Loucy (cell line): ENCODE measurements around the gene CACNA1C.

ENCODE experiments used
- H2AFZ ChIP-seq: fragments of 200-600 bp; sonication (generic); 2 replicates; pipeline ENCODE4 v1.6.0; 2016; ENCODE audit warnings: antibody characterized with exemption, mild to moderate bottlenecking, low read length, moderate library complexity
- H3F3A ChIP-seq: fragments of 200-600 bp; 2 replicates; pipeline ENCODE4 v1.6.0; 2016; ENCODE audit warnings: antibody characterized with exemption, low read depth, mild to moderate bottlenecking
- H3K27me3 ChIP-seq: fragments of 200-600 bp; sonication (generic); 2 replicates; pipeline ENCODE4 v1.6.1; 2014; ENCODE audit warnings: low read length, mild to moderate bottlenecking; ENCODE audit not compliant: insufficient read depth, poor library complexity, severe bottlenecking
- H3K36me3 ChIP-seq: fragments of 200-600 bp; sonication (generic); 2 replicates; pipeline ENCODE4 v1.6.1; 2016; ENCODE audit warnings: low read length; ENCODE audit not compliant: insufficient read depth
- H3K4me1 ChIP-seq: fragments of 200-600 bp; sonication (generic); 2 replicates; pipeline ENCODE4 v1.5.1; 2014; ENCODE audit warnings: low read length, mild to moderate bottlenecking; ENCODE audit not compliant: insufficient read depth, poor library complexity, severe bottlenecking
- H3K4me2 ChIP-seq: fragments of 200-600 bp; sonication (generic); 2 replicates; pipeline ENCODE4 v1.6.0; 2014; ENCODE audit warnings: antibody characterized with exemption, low read length, low read depth, mild to moderate bottlenecking; ENCODE audit not compliant: poor library complexity, severe bottlenecking
- H3K4me3 ChIP-seq: fragments of 200-600 bp; sonication (generic); 2 replicates; pipeline ENCODE4 v1.5.1; 2014; ENCODE audit warnings: low read length, mild to moderate bottlenecking, mixed read lengths; ENCODE audit not compliant: poor library complexity, severe bottlenecking
- H3K79me2 ChIP-seq: fragments of 200-600 bp; sonication (generic); 2 replicates; pipeline ENCODE4 v1.6.1; 2014; ENCODE audit warnings: low read length; ENCODE audit not compliant: insufficient read depth
- H3K9ac ChIP-seq: fragments of 200-600 bp; sonication (generic); 2 replicates; pipeline ENCODE4 v1.6.0; 2014; ENCODE audit warnings: mild to moderate bottlenecking, low read depth, low read length, moderate library complexity; ENCODE audit not compliant: poor library complexity, severe bottlenecking
- H3K9me2 ChIP-seq: fragments of 200-600 bp; sonication (generic); replicated peaks from 2 replicates; pipeline ENCODE4 v1.6.1; 2016; ENCODE audit warnings: low read depth, low read length, mixed read lengths
- H3K9me3 ChIP-seq: fragments of 200-600 bp; sonication (generic); 2 replicates; pipeline ENCODE4 v1.6.1; 2014; ENCODE audit warnings: mild to moderate bottlenecking, antibody characterized with exemption, low read length, low read depth; ENCODE audit not compliant: insufficient read depth
- H4K20me1 ChIP-seq: fragments of 200-600 bp; sonication (generic); 2 replicates; pipeline ENCODE4 v1.6.0; 2014; ENCODE audit warnings: antibody characterized with exemption, low read length, mild to moderate bottlenecking; ENCODE audit not compliant: insufficient read depth, poor library complexity, severe bottlenecking
- EZH2phosphoT487 ChIP-seq: fragments of 200-600 bp; IDR thresholded peaks from 2 replicates; pipeline ENCODE4 v1.6.1; 2018; ENCODE audit warnings: antibody characterized with exemption, mild to moderate bottlenecking, moderate library complexity, borderline replicate concordance
- TF ChIP-seq, protein P1 (sequence below): fragments of 200-600 bp; sonication (generic); conservative IDR thresholded peaks from 2 replicates; pipeline ENCODE4 v1.5.1; 2014; ENCODE audit warnings: mild to moderate bottlenecking, antibody characterized with exemption, low read length

Gene CACNA1C

DNA sequence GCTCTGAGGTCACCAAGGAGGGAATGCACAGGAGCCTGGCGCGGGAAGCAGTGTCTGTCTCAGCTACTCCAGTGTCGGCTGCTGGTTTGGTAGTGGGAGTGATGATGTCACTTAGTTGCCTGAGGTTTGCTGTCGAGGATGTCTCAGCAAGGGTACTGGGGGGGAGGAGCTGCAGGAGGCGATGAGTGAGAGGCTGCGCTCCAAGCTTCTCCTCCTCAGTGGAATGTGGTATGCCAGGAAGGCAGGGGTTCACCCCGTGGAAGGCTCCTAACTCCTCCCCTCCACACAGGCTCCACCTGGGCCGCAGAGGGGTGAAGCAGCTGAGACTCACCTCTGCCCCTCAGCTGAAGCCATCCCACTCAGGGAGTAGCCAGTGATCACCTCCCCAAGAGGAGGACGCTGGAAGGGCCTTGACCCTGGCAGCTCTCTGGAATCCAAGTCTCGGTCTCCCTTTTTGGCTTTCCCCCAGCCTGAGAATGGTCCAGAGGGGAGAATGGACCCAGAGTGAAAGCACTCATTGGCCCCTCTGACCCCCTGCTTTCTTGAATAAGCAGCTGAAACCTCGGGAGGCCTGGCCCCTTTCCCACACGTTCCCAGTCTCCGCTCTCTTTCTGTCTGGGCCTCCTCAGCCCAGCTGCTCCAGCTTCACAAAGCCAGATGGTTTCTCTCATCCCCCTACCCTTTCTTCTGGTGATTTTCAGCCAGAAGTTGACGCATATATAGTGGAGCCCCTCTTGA, 563.0 kb downstream of the CACNA1C start:
- Histone ChIP-seq H3K9me3 (no peaks in the 10 kb centered on the region), H3K4me3 (no peak overlapping the region), H3F3A (no peaks in the 10 kb centered on the region), H3K9me2 (no peaks in the 10 kb centered on the region), H3K9ac (peak overlapping the region; percentile 25), H2AFZ (no peak overlapping the region), H3K4me2 (peak overlapping the region; percentile 19), H3K36me3 (no peaks in the 10 kb centered on the region), H3K4me1 (peaks cover 33% of the 10 kb centered on the region), H3K27me3 (no peaks in the 10 kb centered on the region), H3K79me2 (no peaks in the 10 kb centered on the region), H4K20me1 (no peaks in the 10 kb centered on the region)
- TF ChIP-seq EZH2phosphoT487 = no peak
- TF ChIP-seq, protein P1, sequence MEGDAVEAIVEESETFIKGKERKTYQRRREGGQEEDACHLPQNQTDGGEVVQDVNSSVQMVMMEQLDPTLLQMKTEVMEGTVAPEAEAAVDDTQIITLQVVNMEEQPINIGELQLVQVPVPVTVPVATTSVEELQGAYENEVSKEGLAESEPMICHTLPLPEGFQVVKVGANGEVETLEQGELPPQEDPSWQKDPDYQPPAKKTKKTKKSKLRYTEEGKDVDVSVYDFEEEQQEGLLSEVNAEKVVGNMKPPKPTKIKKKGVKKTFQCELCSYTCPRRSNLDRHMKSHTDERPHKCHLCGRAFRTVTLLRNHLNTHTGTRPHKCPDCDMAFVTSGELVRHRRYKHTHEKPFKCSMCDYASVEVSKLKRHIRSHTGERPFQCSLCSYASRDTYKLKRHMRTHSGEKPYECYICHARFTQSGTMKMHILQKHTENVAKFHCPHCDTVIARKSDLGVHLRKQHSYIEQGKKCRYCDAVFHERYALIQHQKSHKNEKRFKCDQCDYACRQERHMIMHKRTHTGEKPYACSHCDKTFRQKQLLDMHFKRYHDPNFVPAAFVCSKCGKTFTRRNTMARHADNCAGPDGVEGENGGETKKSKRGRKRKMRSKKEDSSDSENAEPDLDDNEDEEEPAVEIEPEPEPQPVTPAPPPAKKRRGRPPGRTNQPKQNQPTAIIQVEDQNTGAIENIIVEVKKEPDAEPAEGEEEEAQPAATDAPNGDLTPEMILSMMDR = no peak

DNA sequence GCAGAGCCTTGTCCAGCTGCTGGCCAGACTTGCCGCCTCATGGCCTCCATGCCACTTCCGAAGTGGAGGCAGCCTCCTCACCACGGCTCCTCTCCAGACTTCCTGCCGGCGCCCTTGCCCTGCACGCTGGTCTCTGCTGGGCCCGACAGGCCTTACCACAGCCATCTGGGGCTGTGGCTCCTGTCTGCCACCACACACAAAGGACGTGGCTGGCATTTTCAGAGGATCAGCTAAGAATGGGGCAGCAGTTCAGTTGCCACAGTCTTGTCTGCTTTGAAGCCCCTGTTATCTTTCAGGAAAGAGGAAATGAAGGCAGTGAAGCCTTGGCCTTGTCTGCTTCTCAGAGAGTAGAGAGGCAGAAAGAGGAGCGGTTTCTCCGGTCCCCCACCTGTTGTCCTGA, 564.0 kb downstream of the CACNA1C start:
- Histone ChIP-seq H3K27me3 (no peaks in the 10 kb centered on the region), H3K9ac (peak overlapping the region; percentile 61), H3K4me1 (peaks cover 33% of the 10 kb centered on the region)

DNA sequence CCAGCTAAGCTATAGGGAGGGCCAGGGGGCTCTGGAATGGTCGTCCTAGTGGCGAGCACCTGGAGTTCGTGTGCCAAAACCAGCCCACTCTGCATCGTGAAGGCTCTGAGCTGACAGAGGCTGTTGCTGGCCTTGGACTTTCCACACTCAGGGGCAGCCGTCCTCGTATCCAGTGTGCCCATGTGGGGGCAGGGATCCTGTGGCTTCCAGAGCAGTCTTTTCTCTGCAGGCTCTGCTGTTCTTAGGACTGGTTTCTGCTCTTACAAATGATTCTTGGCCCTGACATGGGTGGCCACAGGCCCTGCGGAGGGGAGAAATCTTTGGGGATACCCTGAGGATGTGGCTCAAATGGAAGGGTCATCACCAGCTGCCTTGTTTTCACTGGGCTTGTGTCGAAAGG, 564.6 kb downstream of the CACNA1C start:
- Histone ChIP-seq H3K4me3 (no peak overlapping the region), H3K9ac (peak overlapping the region; percentile 61), H3K9me3 (no peaks in the 10 kb centered on the region), H3K36me3 (no peaks in the 10 kb centered on the region), H3K4me2 (peak overlapping the region; percentile 54), H3K4me1 (peaks cover 33% of the 10 kb centered on the region), H3F3A (no peaks in the 10 kb centered on the region), H3K27me3 (no peaks in the 10 kb centered on the region), H3K79me2 (no peaks in the 10 kb centered on the region), H4K20me1 (no peaks in the 10 kb centered on the region), H2AFZ (no peak overlapping the region), H3K9me2 (no peaks in the 10 kb centered on the region)
- TF ChIP-seq EZH2phosphoT487 = no peak
- TF ChIP-seq, protein P1 = no peak

More for the DNA sequence above, 564.0 kb downstream of the CACNA1C start:
- Histone ChIP-seq H3K4me3 (no peak overlapping the region), H3K9me3 (no peaks in the 10 kb centered on the region), H3K9me2 (no peaks in the 10 kb centered on the region), H3K36me3 (no peaks in the 10 kb centered on the region), H3K79me2 (no peaks in the 10 kb centered on the region), H4K20me1 (no peaks in the 10 kb centered on the region), H2AFZ (0 out of 2 replicates have a peak overlapping the region, but pooled peaks have one; percentile 21), H3K4me2 (peak overlapping the region; percentile 54), H3F3A (no peaks in the 10 kb centered on the region)
- TF ChIP-seq, protein P1 = no peak
- TF ChIP-seq EZH2phosphoT487 = no peak
